HG02938 (cell line): ENCODE results near the gene DBNDD1.

ENCODE experiments used
- ATAC-seq: cut with Tn5 transposase; IDR thresholded peaks from one replicate; pipeline ENCODE4 v1.9.1; 2021; ENCODE audit warnings: mild to moderate bottlenecking, moderate library complexity; ENCODE audit not compliant: unreplicated experiment

DBNDD1 gene

DNA sequence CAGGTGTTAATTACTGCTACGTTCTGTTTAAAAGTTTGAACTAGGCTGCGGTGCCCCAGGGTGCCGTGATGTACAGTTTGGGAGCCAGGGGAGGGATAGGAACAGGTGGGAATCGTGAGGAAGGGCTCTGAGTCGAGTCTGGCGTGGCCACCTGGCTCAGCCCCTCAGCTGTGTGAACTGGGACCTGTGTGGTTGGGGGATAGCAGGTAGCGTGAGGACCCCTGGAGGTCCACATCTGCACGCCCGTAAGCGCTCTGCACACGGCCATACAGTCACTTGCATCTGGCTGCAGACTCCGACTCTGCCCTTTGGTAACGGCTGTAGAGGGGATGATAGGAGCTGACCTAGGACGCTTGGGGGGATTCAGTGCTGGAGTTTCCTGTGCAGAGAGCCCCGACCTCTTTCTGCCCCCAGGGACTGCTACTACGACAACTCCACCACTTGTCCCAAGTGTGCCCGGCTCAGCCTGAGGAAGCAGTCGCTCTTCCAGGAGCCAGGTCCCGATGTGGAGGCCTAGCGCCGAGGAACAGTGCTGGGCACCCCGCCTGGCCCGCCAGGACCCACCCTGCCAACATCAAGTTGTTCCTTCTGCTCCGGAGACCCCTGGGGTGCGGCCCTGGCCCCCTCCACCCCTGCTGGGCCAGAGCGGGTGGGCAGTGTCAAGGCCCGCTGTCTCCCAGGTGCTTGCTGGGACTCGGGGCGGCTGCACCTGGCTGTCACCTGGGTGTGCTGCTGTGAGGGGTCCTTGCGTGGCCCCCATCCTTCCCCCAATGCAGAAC, 53.6 kb downstream of the DBNDD1 start:
- ATAC-seq, result no peak

- ATAC-seq, result no peak
Observed at GRCh38 chr16:89964201-89964600, 55.1 kb downstream of the DBNDD1 start.

DNA sequence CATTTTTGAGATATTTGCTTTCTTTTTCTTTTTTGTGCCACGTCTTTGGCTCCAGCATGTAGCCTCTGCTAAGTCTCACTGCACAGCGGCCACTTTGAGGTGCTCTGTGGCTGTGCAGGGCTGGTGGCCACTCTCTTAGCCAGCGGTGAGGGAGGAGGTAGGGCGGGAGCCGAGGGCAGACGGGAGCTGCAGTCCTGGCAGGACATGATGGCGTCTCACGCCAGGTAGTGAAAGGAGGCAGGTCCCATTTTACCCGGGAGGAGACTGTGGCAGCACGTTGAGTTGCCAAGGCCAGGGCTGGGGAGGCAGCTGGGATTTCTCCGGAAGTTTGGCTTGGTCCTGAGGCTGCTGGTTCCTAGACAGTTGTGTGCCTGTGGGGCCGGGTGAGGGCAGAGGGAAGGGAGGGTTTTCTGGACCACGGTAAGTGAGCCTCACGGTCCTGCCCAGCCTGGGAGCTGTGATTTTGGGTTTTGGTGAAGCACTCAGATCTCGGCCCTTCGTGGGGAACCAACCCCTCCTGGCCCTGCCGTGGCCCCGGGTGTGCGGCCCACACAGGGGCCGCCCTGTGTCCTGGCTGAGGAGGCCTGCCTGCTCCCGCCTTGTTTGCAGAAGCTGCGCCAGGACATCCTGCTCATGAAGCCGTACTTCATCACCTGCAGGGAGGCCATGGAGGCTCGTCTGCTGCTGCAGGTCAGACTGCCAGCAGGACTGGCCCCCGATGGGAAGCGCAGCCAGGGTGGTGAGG, 56.3 kb downstream of the DBNDD1 start:
- no peak for ATAC-seq

- ATAC-seq, result no peak
Observed at GRCh38 chr16:89961920-89962319, 57.3 kb downstream of the DBNDD1 start.

- no peak for ATAC-seq
Observed at GRCh38 chr16:89960966-89961365, 58.3 kb downstream of the DBNDD1 start.

DNA sequence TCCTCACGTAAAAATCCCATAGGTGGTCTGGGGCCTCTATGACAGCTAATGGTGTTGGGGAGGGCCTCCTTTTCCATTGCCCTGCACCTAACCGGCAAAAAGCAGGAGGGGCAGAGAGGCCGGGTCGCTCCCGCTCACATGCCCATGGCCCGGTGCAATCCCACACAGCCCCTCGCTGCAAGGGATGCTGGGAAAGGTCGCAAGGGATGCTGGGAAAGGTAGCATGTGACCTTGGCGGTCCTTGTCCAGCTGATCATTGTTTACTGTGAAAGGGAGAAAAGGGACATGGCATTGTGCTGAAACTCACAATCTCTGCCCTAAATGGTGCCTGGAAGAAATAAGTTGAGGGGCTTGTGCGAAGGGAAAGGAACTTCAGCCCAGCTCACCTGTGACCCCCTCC, 60.7 kb downstream of the DBNDD1 start:
- no peak for ATAC-seq

- ATAC-seq, result no peak
Observed at GRCh38 chr16:89958068-89958467, 61.2 kb downstream of the DBNDD1 start.

DNA sequence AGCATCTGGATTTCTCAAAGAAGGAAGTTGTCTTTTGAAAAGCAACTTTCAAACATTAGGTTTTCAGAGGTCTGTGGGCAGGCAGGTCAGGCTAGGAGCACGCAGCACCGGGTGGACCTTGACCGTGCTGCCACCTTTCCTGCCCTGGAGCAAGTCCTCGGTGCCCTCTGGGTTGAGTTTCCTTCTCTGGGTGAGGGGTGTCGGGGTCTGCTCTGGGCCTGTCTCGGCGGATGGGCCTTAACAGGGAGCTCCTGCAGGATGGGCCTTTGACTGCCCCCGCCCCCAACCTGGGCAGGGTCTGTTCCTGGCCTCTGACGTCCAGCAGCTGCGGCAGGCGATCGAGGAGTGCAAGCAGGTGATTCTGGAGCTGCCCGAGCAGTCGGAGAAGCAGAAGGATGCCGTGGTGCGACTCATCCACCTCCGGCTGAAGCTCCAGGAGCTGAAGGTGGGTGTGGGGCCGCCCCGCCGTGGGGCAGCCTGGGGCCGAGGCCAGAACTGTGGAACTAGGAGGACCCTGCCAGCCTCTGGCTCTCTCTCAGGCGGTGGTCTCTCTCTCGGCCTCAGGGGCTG, 62.0 kb downstream of the DBNDD1 start:
- no peak for ATAC-seq

- no peak for ATAC-seq
Observed at GRCh38 chr16:89956505-89957215, 62.6 kb downstream of the DBNDD1 start.

- no peak for ATAC-seq
Observed at GRCh38 chr16:89955001-89955685, 64.1 kb downstream of the DBNDD1 start.
